Kidney (tissue), 14 donors: Measurements from ENCODE around the gene ZNF219. TPM values are rescaled to one million over a fixed set of nuclear protein-coding genes. Genes with fewer than 3 reads are reported as not detected.

ENCODE experiments used
- DNase-seq, 5 donors: peaks; one replicate each; pipeline ENCODE4 v3.0.0-alpha.2; 2013 to 2020
- FAIRE-seq: peaks from 2 replicates; lab custom pipeline; 2012; peaks lifted over from hg19 to GRCh38; lab: Jason Lieb, UNC
- H3K27ac ChIP-seq, 2 donors: one replicate each; pipeline ENCODE4 v1.7.0; 2013; ENCODE audit warnings: low read depth in 2 of 2, low read length in 2 of 2, inconsistent platforms in 1 of 2
- H3K27me3 ChIP-seq: one replicate; pipeline ENCODE4 v1.7.1; 2013; ENCODE audit warnings: low read length, inconsistent platforms; ENCODE audit not compliant: control insufficient read depth, insufficient read depth
- H3K36me3 ChIP-seq, 3 donors: one replicate each; pipeline versions ENCODE4 v1.7.0 to v1.7.1; 2013; ENCODE audit warnings: low read length in 3 of 3, control low read depth in 1 of 3, inconsistent platforms in 1 of 3; ENCODE audit not compliant: insufficient read depth in 3 of 3, control insufficient read depth in 2 of 3
- H3K4me1 ChIP-seq, 3 donors: one replicate each; pipeline versions ENCODE4 v1.7.0 to v1.7.1; 2013; ENCODE audit warnings: low read length in 3 of 3, inconsistent platforms in 1 of 3, low read depth in 1 of 3; ENCODE audit not compliant: control insufficient read depth in 2 of 3, insufficient read depth in 2 of 3
- H3K4me3 ChIP-seq, 3 donors: one replicate each; pipeline versions ENCODE4 v1.7.0 to v1.8.1; 2013; ENCODE audit warnings: low read length in 3 of 3, control low read depth in 1 of 3, inconsistent platforms in 1 of 3
- H3K9ac ChIP-seq, 3 donors: one replicate each; pipeline versions ENCODE4 v1.7.0 to v1.7.1; 2013; ENCODE audit warnings: low read length in 3 of 3, control low read depth in 1 of 3, inconsistent platforms in 1 of 3
- H3K9me3 ChIP-seq, 3 donors: one replicate each; pipeline versions ENCODE4 v1.7.0 to v1.7.1; 2013; ENCODE audit warnings: low read length in 3 of 3, control low read depth in 1 of 3, inconsistent platforms in 1 of 3; ENCODE audit not compliant: control insufficient read depth in 2 of 3, insufficient read depth in 1 of 3
- intact Hi-C: fragments of 100-400 bp; cut with DNase I; formaldehyde crosslinking; loops from one replicate; pipeline ENCODE4 v1.11.1; 2022
- polyA plus RNA-seq: library from polyadenylated mRNA; stranded (reverse); fragments of 350-450 nt; fragmentation: Illumina TruSeq; extraction: RNeasy Lipid Tissue Mini Kit (QIAGEN cat#74804); gene quantifications from one replicate; pipeline ENCODE4 v1.2.3, GENCODE V29; 2014; ENCODE audit warnings: low read depth, low replicate concordance; ENCODE audit not compliant: insufficient read depth
- total RNA-seq: library from RNA; stranded (reverse); fragmentation: NEBNext Ultra II Directional; extraction: Animal tissue kit (Norgen Biotek cat#: 25700); gene quantifications from one replicate; pipeline ENCODE4 v1.2.1, GENCODE V29; 2021
- TF ChIP-seq, protein P1 (sequence below): IDR thresholded peaks from 3 replicates; pipeline ENCODE4 v1.5.1; 2012; ENCODE audit warnings: mild to moderate bottlenecking, moderate library complexity, borderline replicate concordance; ENCODE audit not compliant: insufficient read depth; ENCODE audit errors: extremely low read depth
- donor health status: control.
- donor health status: control.
- donor health status: control.
- donor health status: control.
- donor health status: control.
- donor health status: DM: yes; HTN: yes; CAD: no.
- donor health status: Normal renal cell carcinoma (clear cell type).

ZNF219 gene
- total and polyA plus RNA-seq, 2 donors from 2014 or later: 12.6 to 24.6 TPM

DNA sequence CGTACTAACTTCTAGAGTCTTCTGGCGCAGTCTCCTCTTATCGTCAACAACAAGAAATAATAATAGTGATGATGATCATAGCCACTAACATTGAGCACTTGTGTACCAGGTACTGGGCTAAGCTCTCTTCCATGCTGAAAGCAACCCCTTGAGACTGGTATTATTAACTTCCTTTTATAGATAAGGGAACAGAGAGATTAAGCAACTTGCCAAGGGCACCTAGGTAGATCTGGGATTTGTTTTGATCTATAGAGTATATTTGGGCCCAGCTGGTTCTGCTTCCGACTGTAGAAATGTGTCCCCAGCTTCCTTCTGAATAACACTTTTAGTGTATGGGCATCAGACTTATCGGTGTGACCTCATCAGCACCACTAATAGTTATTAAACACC, 1.1 kb upstream of the ZNF219 start:
- Histone ChIP-seq H3K9me3 (no peaks in the 10 kb centered on the region), H3K4me1 (peaks cover 3 to 24% (median 16%) of the 10 kb centered on the region in 3 donors), H3K4me3 (no peak overlapping the region), H3K27me3 (no peaks in the 10 kb centered on the region), H3K36me3 (no peaks in the 10 kb centered on the region), H3K27ac (no peak overlapping the region), H3K9ac (no peak overlapping the region)
- DNase-seq: no peak
- TF ChIP-seq, protein P1, sequence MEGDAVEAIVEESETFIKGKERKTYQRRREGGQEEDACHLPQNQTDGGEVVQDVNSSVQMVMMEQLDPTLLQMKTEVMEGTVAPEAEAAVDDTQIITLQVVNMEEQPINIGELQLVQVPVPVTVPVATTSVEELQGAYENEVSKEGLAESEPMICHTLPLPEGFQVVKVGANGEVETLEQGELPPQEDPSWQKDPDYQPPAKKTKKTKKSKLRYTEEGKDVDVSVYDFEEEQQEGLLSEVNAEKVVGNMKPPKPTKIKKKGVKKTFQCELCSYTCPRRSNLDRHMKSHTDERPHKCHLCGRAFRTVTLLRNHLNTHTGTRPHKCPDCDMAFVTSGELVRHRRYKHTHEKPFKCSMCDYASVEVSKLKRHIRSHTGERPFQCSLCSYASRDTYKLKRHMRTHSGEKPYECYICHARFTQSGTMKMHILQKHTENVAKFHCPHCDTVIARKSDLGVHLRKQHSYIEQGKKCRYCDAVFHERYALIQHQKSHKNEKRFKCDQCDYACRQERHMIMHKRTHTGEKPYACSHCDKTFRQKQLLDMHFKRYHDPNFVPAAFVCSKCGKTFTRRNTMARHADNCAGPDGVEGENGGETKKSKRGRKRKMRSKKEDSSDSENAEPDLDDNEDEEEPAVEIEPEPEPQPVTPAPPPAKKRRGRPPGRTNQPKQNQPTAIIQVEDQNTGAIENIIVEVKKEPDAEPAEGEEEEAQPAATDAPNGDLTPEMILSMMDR: no peak
- intact Hi-C loops: no loop called here
- FAIRE-seq: no peak

DNA sequence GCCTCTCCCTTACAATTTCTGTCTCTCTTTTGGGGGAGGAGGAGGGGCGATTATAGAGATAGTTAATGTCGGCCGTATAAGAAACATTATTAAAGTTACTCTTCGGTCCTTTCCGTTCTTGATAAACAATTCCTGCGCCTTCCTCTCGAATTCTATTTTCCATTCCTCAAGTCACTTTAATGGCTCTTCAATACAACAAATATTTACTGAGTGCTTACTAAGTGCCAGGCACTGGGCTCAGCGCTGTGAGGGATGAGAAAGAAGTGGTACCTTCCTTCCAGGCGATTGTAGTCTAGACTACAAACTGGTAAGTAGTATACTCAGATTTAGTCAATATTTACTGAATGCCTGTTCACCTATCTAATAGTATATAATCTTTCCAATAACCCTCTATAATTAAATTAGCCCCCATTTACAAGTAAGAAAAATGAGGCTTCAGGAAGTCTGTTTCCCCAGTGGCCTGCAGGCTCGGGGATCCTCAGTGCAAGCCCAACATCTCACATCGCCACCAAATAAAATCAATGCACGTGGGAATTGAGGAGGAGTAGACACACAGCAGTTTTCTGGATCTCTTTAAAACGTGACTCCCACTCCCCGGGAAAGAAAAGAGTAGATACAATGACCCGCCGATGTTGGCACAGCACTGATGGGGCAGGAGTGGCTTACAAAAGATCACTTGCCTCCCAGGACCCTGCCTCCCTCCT, 589 bp upstream of the ZNF219 start:
- Histone ChIP-seq H3K27me3 (no peaks in the 10 kb centered on the region), H3K9ac (peak overlapping the region; percentile 5 to 85 (median 67)), H3K4me1 (peaks cover 2 to 23% (median 16%) of the 10 kb centered on the region in 3 donors), H3K9me3 (no peaks in the 10 kb centered on the region), H3K4me3 (peak overlapping the region; percentile 65 to 85 (median 65)), H3K27ac (peak overlapping the region; percentile 76 to 79), H3K36me3 (no peaks in the 10 kb centered on the region)
- TF ChIP-seq, protein P1: no peak
- FAIRE-seq (no peak), DNase-seq (no peak)
- intact Hi-C loops: no loop called here

DNA sequence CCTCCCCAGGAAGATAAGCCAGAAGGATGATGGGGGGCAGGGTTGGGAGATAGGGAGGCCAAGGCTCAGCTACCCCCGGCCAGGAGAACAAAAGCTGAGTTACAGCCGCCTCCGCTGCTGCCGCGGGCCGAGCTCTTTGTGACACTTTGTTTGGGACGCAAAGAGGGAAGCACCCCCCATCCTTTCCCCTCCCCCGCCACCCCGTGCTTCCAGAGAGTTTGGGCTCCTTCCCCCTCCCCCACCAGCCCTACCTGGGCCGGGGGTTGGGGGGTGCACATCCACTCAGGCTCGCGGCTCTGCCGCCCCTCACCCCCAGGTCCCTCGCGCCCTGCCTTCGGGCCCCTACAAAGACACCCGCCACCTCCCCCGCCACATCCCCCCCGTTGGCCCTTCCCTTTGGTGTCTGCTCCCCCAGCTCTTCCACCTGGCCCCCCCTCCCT, 799 bp downstream of the ZNF219 start:
- intact Hi-C loops: no loop called here
- TF ChIP-seq, protein P1: no peak
- Histone ChIP-seq H3K9me3 (no peaks in the 10 kb centered on the region), H3K4me1 (peaks cover 9 to 22% (median 15%) of the 10 kb centered on the region in 3 donors), H3K36me3 (no peaks in the 10 kb centered on the region), H3K27ac (peak overlapping the region; percentile 61 to 87), H3K9ac (peak overlapping the region in 1 of 3 donors; percentile 12), H3K27me3 (no peaks in the 10 kb centered on the region), H3K4me3 (peak overlapping the region in 1 of 3 donors; percentile 33)
- FAIRE-seq (no peak), DNase-seq (peak; percentile 53 to 86 (median 66))
